H9 (cell line): ENCODE results near the gene NXF2B. TPM values are rescaled to one million over a fixed set of nuclear protein-coding genes. Genes with fewer than 3 reads are reported as not detected.

Source experiments
- DNase-seq: peaks from one replicate; pipeline ENCODE4 v3.0.0-alpha.2; 2017
- H2AFZ ChIP-seq: one replicate; pipeline ENCODE4 v1.6.1; 2013; ENCODE audit warnings: mild to moderate bottlenecking, low read length, control low read depth, moderate library complexity
- H2AK5ac ChIP-seq: 2 replicates; pipeline ENCODE4 v1.6.1; 2013; ENCODE audit warnings: low read length, control low read depth, mixed read lengths; ENCODE audit not compliant: insufficient read length
- H2BK120ac ChIP-seq: one replicate; pipeline ENCODE4 v1.6.1; 2013; ENCODE audit warnings: low read depth, mild to moderate bottlenecking, low read length, control low read depth, inconsistent platforms; ENCODE audit not compliant: poor library complexity, severe bottlenecking
- H2BK12ac ChIP-seq: 2 replicates; pipeline ENCODE4 v1.6.1; 2013; ENCODE audit warnings: low read length, control low read depth, mixed read lengths, low read depth; ENCODE audit not compliant: insufficient read length
- H2BK15ac ChIP-seq: 2 replicates; pipeline ENCODE4 v1.6.1; 2013; ENCODE audit warnings: low read depth, low read length, control low read depth
- H2BK20ac ChIP-seq: one replicate; pipeline ENCODE4 v1.6.1; 2013; ENCODE audit warnings: low read depth, mild to moderate bottlenecking, low read length, control low read depth, inconsistent platforms; ENCODE audit not compliant: poor library complexity, severe bottlenecking
- H2BK5ac ChIP-seq: 2 replicates; pipeline ENCODE4 v1.6.1; 2013; ENCODE audit warnings: low read length, control low read depth, mixed read lengths; ENCODE audit not compliant: insufficient read length
- H3K14ac ChIP-seq: 2 replicates; pipeline ENCODE4 v1.6.1; 2013; ENCODE audit warnings: low read length, control low read depth; ENCODE audit not compliant: insufficient read depth
- H3K18ac ChIP-seq: 2 replicates; pipeline ENCODE4 v1.6.1; 2013; ENCODE audit warnings: low read depth, mild to moderate bottlenecking, mixed read lengths, low read length, control low read depth; ENCODE audit not compliant: insufficient read length
- H3K23ac ChIP-seq: 2 replicates; pipeline ENCODE4 v1.6.1; 2013; ENCODE audit warnings: low read length, control low read depth, mixed read lengths, low read depth; ENCODE audit not compliant: insufficient read length
- H3K23me2 ChIP-seq: 2 replicates; pipeline ENCODE4 v1.6.1; 2013; ENCODE audit warnings: low read depth, mild to moderate bottlenecking, mixed read lengths, low read length, control low read depth; ENCODE audit not compliant: insufficient read length, poor library complexity, severe bottlenecking
- H3K27ac ChIP-seq: 2 replicates; pipeline ENCODE4 v1.5.1; 2013; ENCODE audit warnings: low read length, control low read depth, mixed read lengths, low read depth; ENCODE audit not compliant: insufficient read length
- H3K27me3 ChIP-seq: 2 replicates; pipeline ENCODE4 v1.6.1; 2013; ENCODE audit warnings: low read length, control low read depth, inconsistent platforms; ENCODE audit not compliant: insufficient read depth
- H3K4ac ChIP-seq: 2 replicates; pipeline ENCODE4 v1.6.1; 2013; ENCODE audit warnings: low read depth, mild to moderate bottlenecking, control low read depth, inconsistent platforms, low read length, moderate library complexity
- H3K4me1 ChIP-seq: 2 replicates; pipeline ENCODE4 v1.6.1; 2013; ENCODE audit warnings: low read length, control low read depth, inconsistent platforms; ENCODE audit not compliant: insufficient read depth
- H3K4me2 ChIP-seq: 2 replicates; pipeline ENCODE4 v1.6.1; 2013; ENCODE audit warnings: low read length, control low read depth, mixed read lengths; ENCODE audit not compliant: insufficient read length, insufficient read depth
- H3K56ac ChIP-seq: 2 replicates; pipeline ENCODE4 v1.6.1; 2013; ENCODE audit warnings: low read depth, mild to moderate bottlenecking, mixed read lengths, low read length, control low read depth; ENCODE audit not compliant: insufficient read length
- H3K79me1 ChIP-seq: 2 replicates; pipeline ENCODE4 v1.6.1; 2013; ENCODE audit warnings: low read depth, mild to moderate bottlenecking, moderate library complexity, low read length, control low read depth, inconsistent platforms; ENCODE audit not compliant: insufficient read depth, poor library complexity, severe bottlenecking
- H3K79me2 ChIP-seq: 2 replicates; pipeline ENCODE4 v1.6.1; 2013; ENCODE audit warnings: low read length, control low read depth, inconsistent platforms; ENCODE audit not compliant: insufficient read depth
- H3K9ac ChIP-seq: 2 replicates; pipeline ENCODE4 v1.6.1; 2013; ENCODE audit warnings: low read length, control low read depth, mixed read lengths; ENCODE audit not compliant: insufficient read length; ENCODE audit errors: extremely low read depth
- H3K9me3 ChIP-seq: one replicate; pipeline ENCODE4 v1.6.1; 2013; ENCODE audit warnings: low read depth, low read length, inconsistent platforms; ENCODE audit not compliant: control insufficient read depth
- H3T11ph ChIP-seq: one replicate; pipeline ENCODE4 v1.6.1; 2013; ENCODE audit warnings: mild to moderate bottlenecking, low read length, control low read depth, inconsistent platforms
- H4K20me1 ChIP-seq: one replicate; pipeline ENCODE4 v1.6.1; 2013; ENCODE audit not compliant: control insufficient read depth, insufficient read length, insufficient read depth
- H4K5ac ChIP-seq: 2 replicates; pipeline ENCODE4 v1.6.1; 2013; ENCODE audit warnings: low read depth, mild to moderate bottlenecking, mixed read lengths, low read length, control low read depth; ENCODE audit not compliant: insufficient read length
- H4K8ac ChIP-seq: replicated peaks from 2 replicates; pipeline ENCODE4 v1.6.1; 2013; ENCODE audit warnings: low read length, control low read depth, mixed read lengths, low read depth; ENCODE audit not compliant: insufficient read length
- H4K91ac ChIP-seq: 2 replicates; pipeline ENCODE4 v1.6.1; 2013; ENCODE audit warnings: low read depth, mild to moderate bottlenecking, moderate library complexity, mixed read lengths, low read length, control low read depth; ENCODE audit not compliant: insufficient read length
- H3K27ac Mint-ChIP-seq, 3 experiments: 2 replicates in 2 of 3; 3 replicates in 1 of 3; pipeline ENCODE4 v1.8.0; 2020 to 2021; ENCODE audit warnings: mixed read lengths in 3 of 3, mild to moderate bottlenecking in 1 of 3, moderate library complexity in 1 of 3
- H3K27me3 Mint-ChIP-seq: 2 replicates; pipeline ENCODE4 v1.8.0; 2021; ENCODE audit warnings: low read depth, mild to moderate bottlenecking, moderate library complexity, mixed read lengths
- H3K36me3 Mint-ChIP-seq, 3 experiments: 2 replicates in 2 of 3; 3 replicates in 1 of 3; pipeline ENCODE4 v1.8.0; 2020 to 2021; ENCODE audit warnings: low read depth in 3 of 3, mixed read lengths in 3 of 3; ENCODE audit not compliant: insufficient read depth in 1 of 3
- H3K4me1 Mint-ChIP-seq, 2 experiments: 2 replicates each; pipeline ENCODE4 v1.8.0; 2020; ENCODE audit warnings: mixed read lengths in 2 of 2
- H3K4me3 Mint-ChIP-seq, 2 experiments: 2 replicates in 1 of 2; 3 replicates in 1 of 2; pipeline ENCODE4 v1.8.0; 2020 to 2021; ENCODE audit warnings: mild to moderate bottlenecking in 2 of 2, mixed read lengths in 2 of 2, moderate library complexity in 1 of 2
- H3K9me3 Mint-ChIP-seq, 2 experiments: 2 replicates in 1 of 2; 3 replicates in 1 of 2; pipeline ENCODE4 v1.8.0; 2020; ENCODE audit warnings: mild to moderate bottlenecking in 2 of 2, mixed read lengths in 2 of 2, moderate library complexity in 1 of 2
- WGBS: extraction: QIAGEN DNeasy Blood & Tissue Kit; methylation state at CpG from one replicate; pipeline ENCODE4 v1.1.7; 2013; ENCODE audit warnings: missing lambda C conversion rate, low lambda C conversion rate, mixed read lengths; ENCODE audit not compliant: insufficient read length; ENCODE audit errors: extremely low coverage; 5-methylcytosine and 5-hydroxymethylcytosine counted together
- total RNA-seq: library from RNA; stranded (reverse); gene quantifications from 2 replicates; pipeline ENCODE4 v1.2.1, GENCODE V29; 2021
- TF ChIP-seq, protein P1 (sequence below): fragments of 200-600 bp; sonication (generic); conservative IDR thresholded peaks from 3 replicates; pipeline ENCODE4 v1.8.0; 2021; ENCODE audit warnings: antibody characterized with exemption, mild to moderate bottlenecking

Gene NXF2B
- total RNA-seq, 1 experiment from 2014 or later, result not detected

DNA sequence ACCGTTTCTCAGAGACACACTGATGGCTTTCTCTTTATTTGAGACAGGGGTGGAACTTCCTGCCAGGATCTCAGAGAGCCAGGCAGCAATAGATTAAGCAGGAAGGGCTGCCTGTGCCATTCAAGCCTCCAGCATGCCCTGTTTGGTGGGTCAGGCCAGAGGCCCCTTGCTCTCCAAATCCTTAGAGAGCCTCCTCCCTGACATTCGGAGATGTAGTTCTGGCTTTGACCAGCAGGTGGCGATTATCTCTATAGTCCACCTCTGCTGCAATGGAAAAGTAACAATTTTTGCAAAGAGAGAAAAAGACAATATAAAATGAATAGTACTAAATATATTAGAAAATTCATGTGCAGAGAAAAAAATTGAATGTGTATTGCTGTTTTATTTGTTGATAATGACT is 93.9 kb downstream of the NXF2B start:
- Histone ChIP-seq H2BK12ac (no peak overlapping the region), H2AK5ac (no peak overlapping the region), H3K18ac (no peak overlapping the region), H3K23ac (no peak overlapping the region), H3K4me1 (no peaks in the 10 kb centered on the region), H3K56ac (no peak overlapping the region), H3K9me3 (peaks cover 30% of the 10 kb centered on the region), H2BK5ac (no peak overlapping the region), H3K79me1 (no peaks in the 10 kb centered on the region), H4K91ac (no peak overlapping the region), H3T11ph (no peak overlapping the region), H2AFZ (no peak overlapping the region), H2BK15ac (no peak overlapping the region), H3K23me2 (no peaks in the 10 kb centered on the region), H4K8ac (no peak overlapping the region), H3K27ac (no peak overlapping the region), H3K4me2 (no peak overlapping the region), H2BK20ac (no peak overlapping the region), H3K79me2 (no peaks in the 10 kb centered on the region), H3K4ac (no peak overlapping the region), H3K14ac (no peak overlapping the region), H4K5ac (no peak overlapping the region), H3K9ac (no peak overlapping the region), H4K20me1 (no peaks in the 10 kb centered on the region), H2BK120ac (no peak overlapping the region), H3K27me3 (no peaks in the 10 kb centered on the region)
- peak; percentile 68 for DNase-seq
- H3K4me1 Mint-ChIP-seq, result no peaks in the 10 kb centered on the region
- TF ChIP-seq, protein P1, sequence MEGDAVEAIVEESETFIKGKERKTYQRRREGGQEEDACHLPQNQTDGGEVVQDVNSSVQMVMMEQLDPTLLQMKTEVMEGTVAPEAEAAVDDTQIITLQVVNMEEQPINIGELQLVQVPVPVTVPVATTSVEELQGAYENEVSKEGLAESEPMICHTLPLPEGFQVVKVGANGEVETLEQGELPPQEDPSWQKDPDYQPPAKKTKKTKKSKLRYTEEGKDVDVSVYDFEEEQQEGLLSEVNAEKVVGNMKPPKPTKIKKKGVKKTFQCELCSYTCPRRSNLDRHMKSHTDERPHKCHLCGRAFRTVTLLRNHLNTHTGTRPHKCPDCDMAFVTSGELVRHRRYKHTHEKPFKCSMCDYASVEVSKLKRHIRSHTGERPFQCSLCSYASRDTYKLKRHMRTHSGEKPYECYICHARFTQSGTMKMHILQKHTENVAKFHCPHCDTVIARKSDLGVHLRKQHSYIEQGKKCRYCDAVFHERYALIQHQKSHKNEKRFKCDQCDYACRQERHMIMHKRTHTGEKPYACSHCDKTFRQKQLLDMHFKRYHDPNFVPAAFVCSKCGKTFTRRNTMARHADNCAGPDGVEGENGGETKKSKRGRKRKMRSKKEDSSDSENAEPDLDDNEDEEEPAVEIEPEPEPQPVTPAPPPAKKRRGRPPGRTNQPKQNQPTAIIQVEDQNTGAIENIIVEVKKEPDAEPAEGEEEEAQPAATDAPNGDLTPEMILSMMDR, result peak; percentile 73
- no peak overlapping the region for H3K4me3 Mint-ChIP-seq
- peaks cover 0 to 3% (median 0%) of the 10 kb centered on the region in 3 experiments; a peak in 2 of 7 replicates for H3K36me3 Mint-ChIP-seq
- no peak overlapping the region for H3K27ac Mint-ChIP-seq
- no CpG with 5 or more reads among the region's 3 CpGs for WGBS
- peaks cover 45 to 64% of the 10 kb centered on the region in 2 experiments for H3K9me3 Mint-ChIP-seq
- no peaks in the 10 kb centered on the region for H3K27me3 Mint-ChIP-seq
